ENCODE results near the gene DOCK11.
A peak's percentile ranks its signal among the peaks of the same experiment; 100 is the strongest.
"Not testable (repeated sequence)": the region's sequence is repeated elsewhere in the genome, so short reads cannot be mapped to it uniquely, and the experiment has no call there.

Gene DOCK11

GRCh38 chrX:118495061-118495921 lies at the start of gene DOCK11:
DOCK11 (plus strand) TSS chrX:118495815; CDS start chrX:118495972, 157 bp downstream.
- DNase-seq: no peak

- DNase-seq: no peak
These were observed 47.3 kb upstream of the DOCK11 start for GRCh38 chrX:118448273-118448783.

GRCh38 chrX:118455013-118455412 lies 40.6 kb upstream of the DOCK11 start:
- no peak for DNase-seq

DNA sequence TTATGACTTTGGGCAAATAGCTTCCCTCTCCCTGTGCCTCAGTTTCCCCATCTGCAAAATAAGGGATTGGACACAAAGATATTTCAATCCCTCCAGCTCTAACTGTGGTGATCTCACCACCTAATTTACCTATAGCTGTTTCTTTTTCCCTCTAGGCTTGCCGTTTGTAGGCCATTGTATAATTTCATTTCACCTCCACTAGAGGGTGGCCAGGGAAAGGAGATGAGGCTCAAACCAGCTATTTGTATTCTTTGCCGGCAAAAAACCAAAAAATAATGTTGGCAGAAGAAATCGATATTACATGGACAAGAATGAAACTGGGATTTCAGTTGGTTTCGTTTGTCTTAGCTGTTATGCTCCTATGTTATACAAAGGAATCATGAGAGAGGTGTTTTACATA lies 36.1 kb upstream of the DOCK11 start:
- DNase-seq: no peak

DNA sequence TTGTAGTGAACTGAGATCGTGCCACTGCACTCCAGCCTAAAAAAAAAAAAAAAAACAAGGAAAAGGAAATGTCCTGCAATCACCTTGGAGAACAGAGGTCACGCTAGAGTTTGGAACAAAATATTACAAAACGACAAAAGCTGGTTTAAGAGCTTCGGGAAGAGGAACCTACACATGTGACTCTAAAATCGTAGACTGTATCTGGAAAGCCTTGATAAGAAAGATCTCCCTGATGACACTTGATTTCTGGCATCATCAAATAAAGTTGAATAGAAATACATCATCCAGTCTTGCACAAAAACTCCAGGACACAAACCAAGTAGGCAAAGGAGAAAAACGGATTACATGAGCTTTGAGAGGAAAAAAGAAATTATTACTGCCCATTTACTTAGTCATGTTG lies 31.1 kb upstream of the DOCK11 start:
- DNase-seq: no peak

GRCh38 chrX:118468122-118468521 lies 27.5 kb upstream of the DOCK11 start:
- no peak for DNase-seq

DNA sequence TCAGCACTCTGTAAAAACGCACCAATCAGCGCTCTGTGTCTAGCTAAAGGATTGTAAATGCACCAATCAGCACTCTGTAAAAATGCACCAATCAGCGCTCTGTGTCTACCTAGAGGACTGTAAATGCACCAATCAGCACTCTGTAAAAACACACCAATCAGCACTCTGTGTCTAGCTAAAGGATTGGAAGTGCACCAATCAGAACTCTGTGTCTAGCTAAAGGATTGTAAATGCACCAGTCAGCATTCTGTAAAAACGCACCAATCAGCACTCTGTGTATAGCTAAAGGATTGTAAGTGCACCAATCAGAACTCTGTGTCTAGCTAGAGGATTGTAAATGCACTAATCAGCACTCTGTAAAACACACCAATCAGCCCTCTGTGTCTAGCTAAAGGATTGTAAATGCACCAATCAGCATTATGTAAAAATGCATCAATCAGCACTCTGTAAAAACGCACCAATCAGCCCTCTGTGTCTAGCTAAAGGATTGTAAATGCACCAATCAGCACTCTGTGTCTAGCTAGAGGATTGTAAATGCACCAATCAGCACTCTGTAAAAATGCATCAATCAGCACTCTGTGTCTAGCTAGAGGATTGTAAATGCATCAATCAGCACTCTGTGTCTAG lies 24.8 kb upstream of the DOCK11 start:
- DNase-seq: not testable (repeated sequence)

DNA sequence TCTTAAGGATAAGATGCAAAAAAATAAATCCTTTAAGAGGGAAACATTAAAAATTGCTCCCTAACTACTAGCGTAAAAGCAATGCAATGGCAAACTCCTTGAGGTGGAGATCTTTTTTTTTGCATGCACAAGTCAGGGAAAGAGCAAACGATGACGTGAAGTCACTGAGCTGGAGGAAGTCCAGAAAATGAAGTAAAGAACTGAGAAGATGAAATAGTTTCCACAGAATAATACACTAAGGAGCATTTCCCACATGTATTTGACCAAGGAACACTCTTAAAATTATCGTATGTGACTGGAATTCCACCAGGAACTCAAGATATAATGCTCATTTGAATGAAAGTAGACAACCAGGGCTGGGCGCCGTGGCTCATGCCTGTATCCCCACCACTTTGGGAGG lies 21.0 kb upstream of the DOCK11 start:
- no peak for DNase-seq

GRCh38 chrX:118475903-118476302 lies 19.7 kb upstream of the DOCK11 start:
- DNase-seq: no peak

GRCh38 chrX:118480172-118480571 lies 15.4 kb upstream of the DOCK11 start:
- DNase-seq: no peak

- DNase-seq: not testable (repeated sequence)
These were observed 13.2 kb upstream of the DOCK11 start for GRCh38 chrX:118482384-118482783.

DNA sequence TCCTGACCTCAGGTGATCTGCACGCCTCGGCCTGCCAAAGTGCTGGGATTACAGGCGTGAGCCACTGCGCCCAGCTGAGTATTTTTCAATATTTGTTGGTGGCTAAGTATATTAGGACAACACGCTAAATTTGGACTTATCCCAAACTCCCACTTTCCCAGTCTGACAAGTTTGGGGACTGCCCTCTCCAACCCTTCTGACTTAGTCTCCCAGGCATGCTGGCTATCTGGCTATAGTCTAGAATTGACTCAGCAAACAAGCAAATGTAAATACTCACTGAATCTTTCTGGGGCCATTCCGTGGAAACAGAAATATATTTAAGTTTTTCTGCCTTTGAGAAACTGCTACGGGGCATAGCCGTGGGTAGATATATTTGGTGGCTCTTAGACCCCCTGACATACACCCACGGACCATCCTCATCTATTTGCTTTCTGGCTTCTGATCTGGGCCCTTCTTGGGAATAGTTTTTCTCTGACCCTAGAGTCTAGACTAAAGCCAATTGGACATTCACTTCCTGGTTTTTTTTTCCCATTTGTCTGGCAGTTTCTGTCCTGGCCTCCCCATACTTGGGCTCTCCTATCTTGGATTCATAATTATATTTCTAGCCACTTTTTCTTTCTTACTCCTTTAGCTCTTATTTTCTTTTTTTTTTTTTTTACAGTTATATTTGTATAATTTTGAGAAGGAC lies 11.3 kb upstream of the DOCK11 start:
- DNase-seq: no peak

- DNase-seq: not testable (repeated sequence)
These were observed 8.9 kb upstream of the DOCK11 start for GRCh38 chrX:118486693-118487092.

DNA sequence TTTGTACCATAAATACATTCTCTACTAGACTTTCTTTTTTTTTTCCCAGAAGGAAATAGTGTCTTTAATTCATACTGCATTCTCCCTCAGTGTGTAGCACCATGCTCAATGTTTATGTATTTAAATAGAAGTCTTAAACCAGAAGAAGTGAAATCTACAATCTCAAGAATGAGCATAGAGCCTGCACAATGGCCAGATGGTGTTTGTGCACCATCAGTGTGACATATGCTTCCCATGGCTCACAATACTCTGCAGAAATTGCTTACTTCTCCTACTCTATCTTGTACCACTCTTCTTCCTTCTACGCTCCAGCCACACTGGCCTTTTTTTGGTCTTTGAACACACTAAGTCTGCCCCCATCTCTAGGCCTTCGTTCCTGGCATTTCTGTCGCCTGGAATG lies 2.6 kb upstream of the DOCK11 start:
- DNase-seq: no peak

GRCh38 chrX:118493653-118494297 lies 1.8 kb upstream of the DOCK11 start:
- no peak for DNase-seq

- no peak for DNase-seq
These were observed 545 bp downstream of the DOCK11 start for GRCh38 chrX:118495958-118496762.

DNA sequence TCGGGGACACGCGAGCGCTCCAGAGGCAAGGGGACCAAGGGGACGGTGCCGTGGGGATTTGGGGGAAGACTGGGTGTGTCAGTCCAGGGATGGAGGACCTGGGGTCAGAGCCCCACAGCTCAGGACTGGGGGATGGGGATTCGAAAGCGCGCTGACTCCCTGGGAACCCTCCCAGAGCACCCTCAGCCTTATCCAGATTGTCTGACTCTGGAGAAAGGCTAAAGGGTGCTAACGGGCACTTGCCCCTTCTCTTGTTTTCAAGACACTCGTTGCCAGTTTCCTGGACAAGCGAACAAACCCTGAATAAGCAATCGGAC lies 1.1 kb downstream of the DOCK11 start:
- no peak for DNase-seq

GRCh38 chrX:118497180-118497818 lies 1.7 kb downstream of the DOCK11 start:
- no peak for DNase-seq

DNA sequence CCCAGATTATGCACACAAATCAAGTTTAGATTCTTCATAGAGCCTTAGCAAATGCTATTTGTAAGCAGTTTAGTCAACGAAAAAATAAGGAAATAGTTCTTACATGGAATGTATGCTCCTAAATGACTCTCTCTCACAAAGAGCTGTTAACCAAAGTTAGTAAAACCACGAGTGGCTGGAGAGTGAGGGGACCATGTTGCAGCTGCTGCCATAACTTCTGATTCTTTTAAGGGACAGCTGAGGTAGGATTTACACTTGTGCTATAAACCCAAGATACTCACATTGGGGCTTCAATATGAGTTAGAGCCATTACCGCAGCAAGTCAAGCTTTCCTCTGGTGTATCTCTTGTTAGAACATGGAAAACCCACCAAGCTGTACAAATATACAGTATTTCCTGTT lies 2.7 kb downstream of the DOCK11 start:
- DNase-seq: no peak

DNA sequence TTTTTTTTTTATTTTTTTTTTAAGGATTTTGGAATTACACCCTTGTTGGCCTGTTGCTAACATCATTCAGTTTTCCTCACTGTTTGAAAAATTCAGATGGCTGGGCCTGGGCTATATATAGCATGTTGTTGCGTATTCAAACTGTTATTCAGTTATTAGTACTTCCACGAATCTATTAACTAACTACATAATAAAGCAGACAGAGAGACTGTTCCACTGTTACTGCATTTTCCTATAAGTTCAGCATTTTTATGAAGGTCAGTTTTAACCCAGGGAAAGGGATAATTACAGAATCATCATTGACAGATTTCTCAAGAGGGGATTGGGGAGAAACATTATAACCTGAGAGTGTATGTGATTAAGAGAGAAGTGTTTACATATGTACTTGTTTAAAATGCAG lies 3.1 kb downstream of the DOCK11 start:
- no peak for DNase-seq

- DNase-seq: peak; percentile 6
These were observed 3.7 kb downstream of the DOCK11 start for GRCh38 chrX:118499295-118499694.
